Measurements from ENCODE around the gene ZMPSTE24.
"Not testable (repeated sequence)": the region's sequence is repeated elsewhere in the genome, so short reads cannot be mapped to it uniquely, and the experiment has no call there.

ZMPSTE24 gene

GRCh38 chr1:40331403-40331802 is 73.4 kb downstream of the ZMPSTE24 start:
- H3K27me3 Mint-ChIP-seq; ATAC-seq (replicated peaks); H3K4me3 Mint-ChIP-seq; H3K9me3 Mint-ChIP-seq; DNase-seq; H3K27ac Mint-ChIP-seq; H3K36me3 Mint-ChIP-seq (ENCODE audit: insufficient read depth); H3K4me1 Mint-ChIP-seq (ENCODE audit: low read depth in 2 of 2): not testable (repeated sequence)

- H3K27ac Mint-ChIP-seq: no peak overlapping the region
- H3K4me3 Mint-ChIP-seq: no peak overlapping the region
- H3K4me1 Mint-ChIP-seq (ENCODE audit: low read depth in 2 of 2): no peaks in the 10 kb centered on the region
- peaks cover 0 to 7% of the 10 kb centered on the region in 2 donors for H3K27me3 Mint-ChIP-seq
- ATAC-seq (replicated peaks) (no peak), DNase-seq (no peak)
- H3K36me3 Mint-ChIP-seq (ENCODE audit: insufficient read depth): no peaks in the 10 kb centered on the region
- H3K9me3 Mint-ChIP-seq: no peaks in the 10 kb centered on the region
Observed at GRCh38 chr1:40332695-40333094, 74.7 kb downstream of the ZMPSTE24 start.

- H3K4me3 Mint-ChIP-seq: no peak overlapping the region
- no peaks in the 10 kb centered on the region for H3K9me3 Mint-ChIP-seq
- no peak for ATAC-seq (replicated peaks)
Observed at GRCh38 chr1:40337443-40337842, 79.4 kb downstream of the ZMPSTE24 start.

DNA sequence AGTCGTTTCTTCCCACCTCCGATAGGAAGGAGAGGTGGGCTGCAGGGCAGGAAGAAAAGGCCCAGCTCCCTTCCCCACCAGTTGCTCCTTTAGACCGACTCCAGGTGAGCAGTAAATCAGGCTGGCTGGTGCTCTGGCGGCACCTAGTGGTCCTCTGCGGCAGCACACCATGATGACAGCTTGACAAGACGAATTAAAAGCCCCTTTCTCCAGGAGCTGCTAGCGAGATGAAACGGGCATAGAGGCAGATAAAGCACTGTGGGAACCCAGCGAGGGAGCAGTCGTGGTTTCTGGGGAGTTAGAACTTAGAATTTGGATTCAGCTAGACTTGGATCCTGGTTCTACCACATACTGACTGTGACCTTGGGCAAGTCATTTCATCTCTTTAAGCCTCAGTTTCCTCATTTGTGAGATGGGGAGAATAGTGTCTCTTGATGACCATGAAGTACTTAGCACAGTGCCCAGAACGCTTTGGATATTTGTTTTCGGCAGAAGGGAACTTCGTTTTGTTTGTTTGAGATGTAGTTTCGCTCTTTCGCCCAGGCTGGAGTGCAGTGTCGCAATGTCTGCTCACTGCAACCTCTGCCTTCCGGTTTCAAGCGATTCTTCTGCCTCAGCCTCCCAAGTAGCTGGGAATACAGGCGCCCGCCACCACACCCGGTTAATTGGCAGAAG is 80.8 kb downstream of the ZMPSTE24 start:
- peaks cover 11 to 17% of the 10 kb centered on the region in 2 donors for H3K4me1 Mint-ChIP-seq (ENCODE audit: low read depth in 2 of 2)
- peak; percentile 99 for ATAC-seq (replicated peaks)
- no peaks in the 10 kb centered on the region for H3K27me3 Mint-ChIP-seq
- no peaks in the 10 kb centered on the region for H3K36me3 Mint-ChIP-seq (ENCODE audit: insufficient read depth)
- peak overlapping the region; percentile 3 to 39 for H3K27ac Mint-ChIP-seq
- peak overlapping the region; percentile 32 to 35 for H3K4me3 Mint-ChIP-seq
- peak; percentile 86 to 94 (median 90) for DNase-seq
- H3K9me3 Mint-ChIP-seq: no peaks in the 10 kb centered on the region

More at GRCh38 chr1:40337443-40337842, 79.4 kb downstream of the ZMPSTE24 start:
- no peak overlapping the region for H3K27ac Mint-ChIP-seq
- peaks cover 0 to 7% of the 10 kb centered on the region in 2 donors for H3K27me3 Mint-ChIP-seq
- no peaks in the 10 kb centered on the region for H3K36me3 Mint-ChIP-seq (ENCODE audit: insufficient read depth)
- peaks cover 11 to 16% of the 10 kb centered on the region in 2 donors for H3K4me1 Mint-ChIP-seq (ENCODE audit: low read depth in 2 of 2)
- no peak for DNase-seq

GRCh38 chr1:40339420-40340323 is 81.6 kb downstream of the ZMPSTE24 start:
- Mint-ChIP-seq H3K27me3 (no peaks in the 10 kb centered on the region), H3K27ac (peak overlapping the region; percentile 16 to 39), H3K4me1 (ENCODE audit: low read depth in 2 of 2) (peaks cover 11 to 17% of the 10 kb centered on the region in 2 donors), H3K4me3 (no peak overlapping the region), H3K36me3 (ENCODE audit: insufficient read depth) (no peaks in the 10 kb centered on the region), H3K9me3 (no peaks in the 10 kb centered on the region)
- DNase-seq: no peak
- no peak for ATAC-seq (replicated peaks)

- Mint-ChIP-seq H3K27me3 (no peaks in the 10 kb centered on the region), H3K4me1 (ENCODE audit: low read depth in 2 of 2) (peaks cover 11 to 21% of the 10 kb centered on the region in 2 donors), H3K36me3 (ENCODE audit: insufficient read depth) (no peaks in the 10 kb centered on the region), H3K4me3 (peak overlapping the region; percentile 7 to 38), H3K27ac (peak overlapping the region in 1 of 2 donors; percentile 6), H3K9me3 (no peaks in the 10 kb centered on the region)
- ATAC-seq (replicated peaks) (no peak), DNase-seq (no peak)
Observed at GRCh38 chr1:40341491-40342380, 83.7 kb downstream of the ZMPSTE24 start.

DNA sequence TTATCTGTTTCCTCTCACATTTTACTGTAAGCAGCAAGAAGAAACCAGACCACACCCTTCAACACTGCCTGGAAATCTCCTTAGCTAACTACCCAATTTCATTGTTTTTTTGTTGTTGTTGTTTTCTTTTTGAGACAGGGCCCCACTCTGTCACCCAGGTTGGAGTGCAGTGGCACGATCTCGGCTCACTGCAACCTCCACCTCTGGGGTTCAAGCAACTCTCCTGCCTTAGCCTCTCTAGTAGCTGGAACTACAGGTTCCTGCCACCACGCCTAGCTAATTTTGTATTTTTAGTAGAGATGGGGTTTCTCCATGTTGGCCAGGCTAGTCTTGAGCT is 84.3 kb downstream of the ZMPSTE24 start:
- Mint-ChIP-seq H3K4me1 (ENCODE audit: low read depth in 2 of 2) (peaks cover 11 to 21% of the 10 kb centered on the region in 2 donors), H3K27ac (peak overlapping the region in 1 of 2 donors; percentile 6)

More for the DNA sequence above, 84.3 kb downstream of the ZMPSTE24 start:
- not testable (repeated sequence) for ATAC-seq (replicated peaks); H3K9me3 Mint-ChIP-seq; DNase-seq; H3K27me3 Mint-ChIP-seq; H3K36me3 Mint-ChIP-seq (ENCODE audit: insufficient read depth)
- peak overlapping the region; percentile 7 to 38 for H3K4me3 Mint-ChIP-seq

All from effector memory CD8-positive, alpha-beta T cell (primary cell).